Erythroblast (primary cell): ENCODE measurements around the gene SECISBP2L.

ENCODE experiments used
- DNase-seq, 2 experiments: peaks; one replicate each; lab custom pipeline; 2025; lab: John Stamatoyannopoulos, UW
- GATA1 ChIP-seq: IDR thresholded peaks from 2 replicates; pipeline ENCODE4 v1.6.1; 2011; ENCODE audit warnings: low read depth, mild to moderate bottlenecking, control low read depth, low read length, moderate library complexity
- POLR2A ChIP-seq: IDR thresholded peaks from 2 replicates; pipeline ENCODE4 v1.6.1; 2011; ENCODE audit warnings: mild to moderate bottlenecking, low read length

Gene SECISBP2L

DNA sequence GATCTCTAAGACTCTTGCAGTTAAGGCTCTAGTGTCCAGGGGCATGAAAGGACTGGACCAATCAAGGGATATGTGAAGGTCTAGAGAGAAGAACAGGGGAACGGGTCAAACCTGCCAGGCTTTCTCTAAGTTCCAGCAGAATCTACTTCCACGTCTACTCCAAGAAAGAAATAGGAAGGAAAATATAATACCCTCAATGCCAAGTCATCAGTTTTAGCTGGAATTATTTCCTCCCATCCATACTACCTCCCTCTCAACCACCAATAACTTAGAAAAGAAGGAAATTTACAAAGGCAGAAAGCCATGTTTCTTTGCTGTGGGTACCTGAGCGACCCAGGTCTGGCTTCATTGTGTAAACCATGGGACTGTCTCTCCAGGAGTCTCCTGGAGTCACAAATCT is 90.3 kb downstream of the SECISBP2L start:
- DNase-seq: no peak
- no peak for TF ChIP-seq GATA1
- TF ChIP-seq POLR2A: no peak

GRCh38 chr15:48955370-48955769 is 90.9 kb downstream of the SECISBP2L start:
- TF ChIP-seq GATA1 (no peak), POLR2A (no peak)
- no peak for DNase-seq

DNA sequence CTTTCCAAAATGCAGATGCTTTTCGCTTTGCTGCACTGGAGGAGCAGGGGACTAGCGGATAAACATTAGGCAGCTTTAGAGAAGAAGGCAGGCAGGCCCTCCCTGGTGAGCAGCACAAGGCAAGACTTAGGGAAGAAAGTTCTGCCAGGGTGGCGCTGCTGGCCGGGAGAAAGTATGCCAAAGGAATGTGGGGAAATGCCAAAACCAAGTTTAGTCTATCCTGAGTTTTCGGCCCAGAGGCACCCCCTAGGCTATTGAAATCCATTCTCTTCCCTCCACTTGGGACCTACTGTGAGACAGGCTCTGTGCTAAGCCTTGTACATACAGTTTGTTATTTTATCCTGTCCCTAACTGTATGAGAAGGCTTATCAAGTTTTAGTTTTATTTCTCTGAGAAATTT is 91.7 kb downstream of the SECISBP2L start:
- TF ChIP-seq POLR2A (no peak), GATA1 (no peak)
- no peak for DNase-seq

GRCh38 chr15:48946840-48947187 is 99.4 kb downstream of the SECISBP2L start:
- DNase-seq: no peak
- TF ChIP-seq GATA1: no peak
- no peak for TF ChIP-seq POLR2A

DNA sequence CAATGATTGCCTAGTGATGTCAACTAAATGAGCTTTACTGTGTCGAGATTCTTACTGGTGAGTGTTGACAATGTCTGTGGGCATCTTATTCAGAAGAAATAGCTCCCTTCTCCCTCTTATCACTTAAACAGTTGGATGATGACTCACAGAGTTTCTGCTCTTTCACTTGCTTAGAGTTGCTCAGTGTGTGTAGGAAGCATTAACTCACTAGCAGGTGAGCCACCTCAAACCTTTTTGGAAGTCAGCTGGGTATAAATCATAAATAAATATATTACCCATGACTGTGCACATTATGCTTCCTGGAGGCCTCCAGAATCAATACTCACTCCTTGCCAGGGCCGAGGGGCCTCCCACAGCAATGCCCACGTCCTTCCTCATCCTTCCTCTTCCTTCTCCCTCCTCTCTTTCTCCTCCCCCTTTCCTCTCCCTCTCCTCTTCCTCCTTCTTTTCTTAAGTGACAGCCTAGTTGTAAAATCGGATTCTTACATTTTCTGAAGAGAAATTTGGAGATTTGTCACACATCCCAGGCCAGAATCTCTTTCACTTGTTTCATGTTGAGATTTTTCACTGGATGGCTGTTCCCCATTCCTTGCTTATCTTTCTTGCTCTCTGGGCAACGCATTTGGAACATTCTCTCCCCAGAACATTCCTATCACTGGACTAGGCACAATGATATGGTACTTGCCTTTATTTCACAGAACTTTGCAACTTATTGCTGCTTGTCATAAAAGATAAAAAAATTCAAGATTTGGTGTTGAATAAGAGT is 100.0 kb downstream of the SECISBP2L start:
- peak in 1 of 2 experiments; percentile 13 for DNase-seq
- TF ChIP-seq POLR2A: no peak
- no peak for TF ChIP-seq GATA1

DNA sequence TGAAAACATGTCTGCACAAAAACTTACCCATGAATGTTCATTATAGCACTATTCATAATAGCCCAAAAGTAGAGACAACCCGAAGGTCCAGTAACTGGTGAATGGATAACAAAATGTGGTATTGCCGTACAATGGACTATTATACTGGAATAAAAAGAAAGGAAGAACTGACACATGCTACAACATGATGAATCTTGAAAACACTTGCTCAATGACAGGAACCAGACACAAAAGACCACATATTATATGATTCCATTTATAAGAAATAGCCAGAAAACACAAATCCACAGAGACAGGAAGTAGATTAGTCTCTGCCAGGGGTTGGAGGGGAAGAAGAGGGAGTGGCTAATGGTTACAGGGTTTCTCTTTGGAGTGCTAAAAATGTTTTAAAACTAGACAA is 100.9 kb downstream of the SECISBP2L start:
- DNase-seq: no peak
- no peak for TF ChIP-seq POLR2A
- TF ChIP-seq GATA1: no peak

DNA sequence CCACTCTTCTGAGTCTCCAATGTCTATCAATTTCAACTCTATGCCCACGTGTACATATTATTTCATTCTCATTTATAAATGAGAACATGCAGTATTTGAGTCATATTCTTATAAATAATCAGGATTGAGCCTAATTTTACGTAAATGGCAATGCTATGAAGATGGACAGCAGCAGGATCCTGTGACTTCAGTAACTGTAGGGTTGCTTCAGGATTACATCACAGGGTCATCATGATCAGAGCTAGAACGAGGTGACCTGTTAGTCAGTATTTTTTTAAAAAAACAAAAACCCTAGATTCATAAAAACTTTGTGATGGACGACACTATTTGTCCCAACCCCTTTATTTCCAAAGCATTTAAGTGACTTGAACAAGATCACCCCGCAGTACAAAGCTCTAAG is 104.3 kb downstream of the SECISBP2L start:
- no peak for DNase-seq
- TF ChIP-seq POLR2A (no peak), GATA1 (no peak)

DNA sequence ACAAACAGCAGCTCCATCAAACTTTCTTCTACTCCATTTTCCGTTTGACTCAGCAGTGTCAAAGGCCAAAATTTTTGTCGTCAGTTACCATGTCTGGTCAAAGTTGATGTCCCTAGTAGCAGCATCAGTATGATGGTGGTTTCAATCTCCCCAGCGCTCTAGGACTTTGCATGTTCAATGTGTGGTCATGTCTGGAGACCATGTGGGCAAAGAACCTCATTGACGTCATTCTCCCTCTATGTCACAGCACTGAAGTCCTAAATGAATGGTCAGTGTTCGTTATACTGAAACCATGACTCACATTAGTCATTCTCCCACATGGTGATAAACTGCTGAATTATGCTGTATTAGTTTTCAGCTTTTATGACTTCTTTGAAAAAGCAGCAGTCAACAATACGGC is 105.7 kb downstream of the SECISBP2L start:
- DNase-seq: peak in 1 of 2 experiments; percentile 5
- TF ChIP-seq POLR2A: no peak

DNA sequence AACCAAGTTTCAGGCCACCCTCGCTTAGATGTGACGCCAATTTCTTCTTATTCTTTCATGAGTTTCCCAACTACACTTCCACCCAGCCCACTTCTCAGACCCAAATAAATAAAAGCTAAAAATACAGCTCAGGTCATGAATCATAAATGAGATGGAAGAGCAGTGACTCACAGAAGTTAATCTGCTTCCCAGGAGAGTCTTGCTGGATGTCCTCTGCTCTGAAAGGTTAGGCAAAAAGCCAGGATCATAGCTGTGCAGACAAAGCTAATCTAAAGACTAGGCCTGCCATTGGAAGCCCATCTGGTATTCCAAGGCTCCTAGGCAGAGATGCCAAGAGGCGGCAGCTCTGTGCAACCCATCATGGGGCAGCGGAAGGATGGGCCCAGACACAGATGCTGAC is 106.6 kb downstream of the SECISBP2L start:
- no peak for DNase-seq
- TF ChIP-seq GATA1: no peak
- TF ChIP-seq POLR2A: no peak
